HG03064 (cell line): ENCODE data around the gene PHGDH.
"Not testable (repeated sequence)": the region's sequence is repeated elsewhere in the genome, so short reads cannot be mapped to it uniquely, and the experiment has no call there.

ENCODE experiments used
- ATAC-seq: cut with Tn5 transposase; IDR thresholded peaks from one replicate; pipeline ENCODE4 v1.9.1; 2021; ENCODE audit warnings: low read depth; ENCODE audit not compliant: unreplicated experiment

The PHGDH gene

DNA sequence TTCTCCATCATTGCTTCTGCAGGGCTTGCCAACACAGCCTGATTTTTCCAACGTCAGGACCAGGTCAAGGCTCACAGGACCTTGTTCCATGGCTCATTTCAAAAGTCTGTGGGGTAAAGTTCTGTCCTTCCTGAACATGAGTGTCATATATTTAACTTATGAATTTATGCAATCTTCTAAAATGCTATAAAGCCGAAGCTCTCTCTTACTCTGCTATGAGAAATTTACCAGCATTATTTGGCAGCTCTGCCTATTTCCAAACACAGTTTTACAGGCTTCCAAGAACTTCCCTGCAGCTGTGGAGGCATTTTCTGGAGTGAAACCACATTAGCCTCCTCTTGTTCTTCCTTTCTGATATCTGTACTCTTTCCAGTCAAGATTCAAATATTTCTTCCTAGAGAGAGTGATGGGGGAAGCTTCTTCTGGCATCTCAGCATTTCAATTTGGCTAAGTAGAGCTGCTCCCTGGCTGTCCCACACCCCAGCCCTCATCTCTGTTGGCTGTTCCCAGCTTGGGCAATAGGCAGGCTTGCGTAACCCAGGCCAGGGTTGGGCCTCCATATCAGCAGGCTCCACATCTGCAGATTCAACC, 72.6 kb downstream of the PHGDH start:
- ATAC-seq: no peak

DNA sequence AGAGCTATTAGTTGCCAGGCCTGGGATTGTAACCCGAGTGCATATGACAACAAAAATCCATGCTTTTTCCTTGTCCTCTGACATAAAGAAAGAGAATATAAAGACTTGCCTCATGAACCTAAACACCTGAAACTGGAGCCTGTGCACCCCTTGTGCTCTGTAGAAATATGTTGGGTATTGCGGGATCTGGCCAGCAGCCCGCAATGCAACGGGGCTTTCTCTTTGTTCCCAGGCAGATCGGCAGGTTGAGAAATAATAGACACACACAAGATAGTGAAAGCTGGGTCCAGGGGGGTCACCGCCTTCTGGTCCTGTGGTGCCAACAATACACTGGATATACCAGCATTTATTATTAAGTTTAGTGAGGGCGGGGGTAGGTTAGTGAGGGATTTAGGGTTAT, 74.3 kb downstream of the PHGDH start:
- ATAC-seq: not testable (repeated sequence)

- not testable (repeated sequence) for ATAC-seq
These were observed 74.8 kb downstream of the PHGDH start for GRCh38 chr1:119786473-119787050.

- no peak for ATAC-seq
These were observed 76.0 kb downstream of the PHGDH start for GRCh38 chr1:119787776-119788175.

GRCh38 chr1:119790451-119791198, 78.9 kb downstream of the PHGDH start:
- no peak for ATAC-seq

- ATAC-seq: no peak
These were observed 79.6 kb downstream of the PHGDH start for GRCh38 chr1:119791377-119791776.
